ENCODE results near the gene TAB2. TPM values are rescaled to one million over a fixed set of nuclear protein-coding genes. Genes with fewer than 3 reads are reported as not detected.

The TAB2 gene
- total RNA-seq, 1 experiment from 2014 or later, result 56.7 TPM

DNA sequence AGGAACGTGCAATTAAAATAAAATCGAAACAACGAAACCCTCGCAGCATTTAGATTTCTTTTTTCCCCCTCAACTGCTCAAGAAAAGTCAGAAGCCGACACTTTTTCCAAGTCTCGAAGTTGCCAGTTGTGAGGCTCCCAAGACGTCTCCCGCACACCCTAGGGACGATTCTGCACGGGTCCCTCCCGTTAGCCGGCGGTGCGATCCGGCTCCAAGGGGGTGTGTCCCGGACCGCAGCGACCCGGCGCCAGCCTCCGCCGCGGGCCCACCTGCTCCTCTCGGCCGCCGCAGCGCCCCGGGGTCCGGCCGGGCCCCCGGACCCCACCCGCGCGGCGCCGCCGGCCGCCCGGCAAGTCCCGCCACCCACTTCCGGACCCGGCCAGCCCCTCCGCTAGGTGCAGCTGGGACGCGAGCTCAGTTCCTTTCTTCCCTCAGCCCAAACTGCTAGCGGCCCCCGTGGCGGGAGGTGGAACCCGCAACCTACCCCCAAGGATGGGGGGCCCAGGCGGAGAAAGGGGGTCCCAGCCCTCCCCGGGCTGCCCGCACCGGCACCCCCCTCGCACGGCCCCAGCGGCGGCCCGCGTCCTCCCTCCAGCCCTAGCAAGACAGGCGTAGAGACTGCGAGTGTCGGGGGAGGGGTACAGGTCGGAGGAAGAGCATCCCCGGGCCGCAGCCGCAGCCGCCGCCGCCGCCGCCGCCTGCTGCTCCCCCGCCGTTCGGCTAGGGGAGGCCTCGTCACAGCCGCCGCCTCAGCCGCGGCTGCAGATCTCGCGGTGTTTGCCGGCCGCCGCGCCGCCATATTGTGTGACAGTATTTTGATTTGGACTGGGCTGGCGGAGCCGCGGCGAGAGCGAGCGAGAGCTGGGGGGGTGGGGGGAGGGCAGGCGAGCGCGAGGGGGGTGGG is 520 bp upstream of the TAB2 start:
- ChIA-PET POLR2A (interaction anchor here (0.5 to 0.9 kb wide), 2 partner anchors 15 to 36 kb away, joined by 3 read pairs; no protein-coding TSS in a partner anchor), RAD21 (ENCODE audit: low non-redundant PET in 1 of 2, low total read pairs in 2 of 2, uncharacterized antibody in 2 of 2, unreplicated experiment in 2 of 2) (no interaction called here), CTCF (no interaction called here)
- TF ChIP-seq EZH2phosphoT487 (IDR thresholded peaks at IDR 0.05; ENCODE audit: borderline replicate concordance) (no peak), POLR2AphosphoS5 (IDR thresholded peaks at IDR 0.05; ENCODE audit: low read depth, low read length) (peak; percentile 86), EGR1 (IDR thresholded peaks at IDR 0.05; ENCODE audit: low read depth) (0 out of 2 replicates have a peak, but pooled peaks have one; percentile 32), JUND (IDR thresholded peaks at IDR 0.05) (no peak), POLR2A (IDR thresholded peaks at IDR 0.05; ENCODE audit: borderline replicate concordance, extremely low read depth, insufficient read depth, insufficient read length) (peak; percentile 23), ZFX (IDR thresholded peaks at IDR 0.05) (peak; percentile 75), CEBPB (IDR thresholded peaks at IDR 0.05; ENCODE audit: low read depth) (no peak), SIN3A (IDR thresholded peaks at IDR 0.05; ENCODE audit: low read depth) (peak; percentile 56; the same call in 1 of the 2 replicates), ELF1 (IDR thresholded peaks at IDR 0.05; ENCODE audit: borderline replicate concordance, low read depth) (no peak), YY1 (IDR thresholded peaks at IDR 0.05; ENCODE audit: extremely low read depth, insufficient replicate concordance, low read depth, low read length) (peak; percentile 96), CBX3 (IDR thresholded peaks at IDR 0.05; ENCODE audit: low read depth) (peak; percentile 38; the same call in 1 of the 2 replicates), TCF7L2 (IDR thresholded peaks at IDR 0.05; ENCODE audit: borderline replicate concordance, extremely low read depth, insufficient read depth, insufficient read length) (peak; percentile 19)
- TF ChIP-seq, protein P1, sequence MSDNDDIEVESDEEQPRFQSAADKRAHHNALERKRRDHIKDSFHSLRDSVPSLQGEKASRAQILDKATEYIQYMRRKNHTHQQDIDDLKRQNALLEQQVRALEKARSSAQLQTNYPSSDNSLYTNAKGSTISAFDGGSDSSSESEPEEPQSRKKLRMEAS (IDR thresholded peaks at IDR 0.05), result peak; percentile 6; the same call in 1 of the 2 replicates
- TF ChIP-seq, protein P2, sequence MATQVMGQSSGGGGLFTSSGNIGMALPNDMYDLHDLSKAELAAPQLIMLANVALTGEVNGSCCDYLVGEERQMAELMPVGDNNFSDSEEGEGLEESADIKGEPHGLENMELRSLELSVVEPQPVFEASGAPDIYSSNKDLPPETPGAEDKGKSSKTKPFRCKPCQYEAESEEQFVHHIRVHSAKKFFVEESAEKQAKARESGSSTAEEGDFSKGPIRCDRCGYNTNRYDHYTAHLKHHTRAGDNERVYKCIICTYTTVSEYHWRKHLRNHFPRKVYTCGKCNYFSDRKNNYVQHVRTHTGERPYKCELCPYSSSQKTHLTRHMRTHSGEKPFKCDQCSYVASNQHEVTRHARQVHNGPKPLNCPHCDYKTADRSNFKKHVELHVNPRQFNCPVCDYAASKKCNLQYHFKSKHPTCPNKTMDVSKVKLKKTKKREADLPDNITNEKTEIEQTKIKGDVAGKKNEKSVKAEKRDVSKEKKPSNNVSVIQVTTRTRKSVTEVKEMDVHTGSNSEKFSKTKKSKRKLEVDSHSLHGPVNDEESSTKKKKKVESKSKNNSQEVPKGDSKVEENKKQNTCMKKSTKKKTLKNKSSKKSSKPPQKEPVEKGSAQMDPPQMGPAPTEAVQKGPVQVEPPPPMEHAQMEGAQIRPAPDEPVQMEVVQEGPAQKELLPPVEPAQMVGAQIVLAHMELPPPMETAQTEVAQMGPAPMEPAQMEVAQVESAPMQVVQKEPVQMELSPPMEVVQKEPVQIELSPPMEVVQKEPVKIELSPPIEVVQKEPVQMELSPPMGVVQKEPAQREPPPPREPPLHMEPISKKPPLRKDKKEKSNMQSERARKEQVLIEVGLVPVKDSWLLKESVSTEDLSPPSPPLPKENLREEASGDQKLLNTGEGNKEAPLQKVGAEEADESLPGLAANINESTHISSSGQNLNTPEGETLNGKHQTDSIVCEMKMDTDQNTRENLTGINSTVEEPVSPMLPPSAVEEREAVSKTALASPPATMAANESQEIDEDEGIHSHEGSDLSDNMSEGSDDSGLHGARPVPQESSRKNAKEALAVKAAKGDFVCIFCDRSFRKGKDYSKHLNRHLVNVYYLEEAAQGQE (IDR thresholded peaks at IDR 0.05; ENCODE audit: low read depth), result no peak
- TF ChIP-seq, protein P3, sequence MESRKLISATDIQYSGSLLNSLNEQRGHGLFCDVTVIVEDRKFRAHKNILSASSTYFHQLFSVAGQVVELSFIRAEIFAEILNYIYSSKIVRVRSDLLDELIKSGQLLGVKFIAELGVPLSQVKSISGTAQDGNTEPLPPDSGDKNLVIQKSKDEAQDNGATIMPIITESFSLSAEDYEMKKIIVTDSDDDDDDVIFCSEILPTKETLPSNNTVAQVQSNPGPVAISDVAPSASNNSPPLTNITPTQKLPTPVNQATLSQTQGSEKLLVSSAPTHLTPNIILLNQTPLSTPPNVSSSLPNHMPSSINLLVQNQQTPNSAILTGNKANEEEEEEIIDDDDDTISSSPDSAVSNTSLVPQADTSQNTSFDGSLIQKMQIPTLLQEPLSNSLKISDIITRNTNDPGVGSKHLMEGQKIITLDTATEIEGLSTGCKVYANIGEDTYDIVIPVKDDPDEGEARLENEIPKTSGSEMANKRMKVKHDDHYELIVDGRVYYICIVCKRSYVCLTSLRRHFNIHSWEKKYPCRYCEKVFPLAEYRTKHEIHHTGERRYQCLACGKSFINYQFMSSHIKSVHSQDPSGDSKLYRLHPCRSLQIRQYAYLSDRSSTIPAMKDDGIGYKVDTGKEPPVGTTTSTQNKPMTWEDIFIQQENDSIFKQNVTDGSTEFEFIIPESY (IDR thresholded peaks at IDR 0.05; ENCODE audit: extremely low read depth, insufficient replicate concordance, low read length), result peak; percentile 93
- Histone ChIP-seq H3K79me2 (ENCODE audit: insufficient read depth, low read length) (peaks cover 42% of the 10 kb centered on the region), H3K9me2 (ENCODE audit: insufficient read depth) (no peaks in the 10 kb centered on the region), H3K27ac (ENCODE audit: low read depth, low read length) (peak overlapping the region; percentile 95), H3K27me3 (ENCODE audit: insufficient read depth, low read length) (0 out of 2 replicates have a peak, but pooled peaks cover 3% of the 10 kb centered on the region), H3K4me2 (ENCODE audit: low read length) (peak overlapping the region; percentile 85), H3K36me3 (ENCODE audit: control insufficient read depth in 1 of 2, insufficient read depth in 2 of 2, low read length in 2 of 2) (no peaks in the 10 kb centered on the region), H3K9ac (ENCODE audit: low read length) (peak overlapping the region; percentile 84), H3K4me1 (ENCODE audit: control insufficient read depth in 1 of 2, insufficient read depth in 2 of 2, low read length in 2 of 2) (peaks cover 21 to 28% of the 10 kb centered on the region in 2 experiments; a peak in 3 of 4 replicates), H4K20me1 (ENCODE audit: insufficient read depth) (peaks cover 12% of the 10 kb centered on the region; the same call in 1 of the 2 replicates), H2AFZ (ENCODE audit: low read depth, low read length, poor library complexity, severe bottlenecking) (peak overlapping the region; percentile 66), H3K9me3 (ENCODE audit: control insufficient read depth in 1 of 2, insufficient read depth in 1 of 2, low read depth in 1 of 2, low read length in 2 of 2) (no peaks in the 10 kb centered on the region), H3K4me3 (replicated peaks in 1 of 2; ENCODE audit: low read depth in 1 of 2, low read length in 2 of 2) (peak overlapping the region; percentile 76 to 82)
- ATAC-seq (peak; percentile 91), DNase-seq (ENCODE audit: low read depth, low spot score) (peak; percentile 65)
- BruUV-seq (replicated peaks), result no TSS peak
- intact Hi-C loops (cut with micrococcal nuclease), result loop anchor here (5.0 kb wide), 1 partner anchor 85 kb away; no protein-coding TSS in a partner anchor

All from HCT116 (cell line).